ENCODE results near the gene AMER2. TPM values are rescaled to one million over a fixed set of nuclear protein-coding genes. Genes with fewer than 3 reads are reported as not detected.

Gene AMER2
- total RNA-seq, 4 donors from 2014 or later, result 0.09 to 2.4 TPM; not detected in 2

GRCh38 chr13:25157681-25158080 is 14.4 kb downstream of the AMER2 start:
- TF ChIP-seq POLR2A (IDR thresholded peaks at IDR 0.05) (no peak), CTCF (IDR thresholded peaks at IDR 0.05) (no peak)
- intact Hi-C loops (cut with DNase I; ENCODE audit: low total_unique reads), result no loop called here
- H3K4me1 ChIP-seq, result no peaks in the 10 kb centered on the region
- no peak overlapping the region for H3K27ac ChIP-seq
- no peaks in the 10 kb centered on the region for H3K36me3 ChIP-seq
- H3K9me3 ChIP-seq, result peaks cover 0 to 2% of the 10 kb centered on the region in 2 donors
- H3K4me3 ChIP-seq, result no peak overlapping the region
- H3K27me3 ChIP-seq, result no peaks in the 10 kb centered on the region
- no peak for DNase-seq

GRCh38 chr13:25153736-25154135 is 18.4 kb downstream of the AMER2 start:
- DNase-seq, result no peak
- intact Hi-C loops (cut with DNase I; ENCODE audit: low total_unique reads), result no loop called here
- no peaks in the 10 kb centered on the region for H3K36me3 ChIP-seq
- no peaks in the 10 kb centered on the region for H3K27me3 ChIP-seq
- no peak overlapping the region for H3K27ac ChIP-seq
- H3K4me1 ChIP-seq, result no peaks in the 10 kb centered on the region
- H3K9me3 ChIP-seq, result peaks cover 0 to 2% of the 10 kb centered on the region in 2 donors
- TF ChIP-seq POLR2A (IDR thresholded peaks at IDR 0.05) (no peak), CTCF (IDR thresholded peaks at IDR 0.05) (no peak)
- H3K4me3 ChIP-seq, result no peak overlapping the region

- H3K4me1 ChIP-seq, result no peaks in the 10 kb centered on the region
- no peaks in the 10 kb centered on the region for H3K27me3 ChIP-seq
- no peak for DNase-seq
- H3K4me3 ChIP-seq, result no peak overlapping the region
- no peaks in the 10 kb centered on the region for H3K9me3 ChIP-seq
- no peak for TF ChIP-seq CTCF (IDR thresholded peaks at IDR 0.05)
- H3K27ac ChIP-seq, result no peak overlapping the region
- intact Hi-C loops (cut with DNase I; ENCODE audit: low total_unique reads), result no loop called here
- no peaks in the 10 kb centered on the region for H3K36me3 ChIP-seq
Observed at GRCh38 chr13:25151626-25152195, 20.4 kb downstream of the AMER2 start.

- Histone ChIP-seq H3K4me1 (no peaks in the 10 kb centered on the region), H3K4me3 (no peak overlapping the region), H3K27ac (no peak overlapping the region), H3K9me3 (no peaks in the 10 kb centered on the region), H3K36me3 (no peaks in the 10 kb centered on the region), H3K27me3 (no peaks in the 10 kb centered on the region)
- DNase-seq, result no peak
- no peak for TF ChIP-seq CTCF (IDR thresholded peaks at IDR 0.05)
- intact Hi-C loops (cut with DNase I; ENCODE audit: low total_unique reads), result no loop called here
Observed at GRCh38 chr13:25149711-25150110, 22.4 kb downstream of the AMER2 start.

- TF ChIP-seq POLR2A (IDR thresholded peaks at IDR 0.05) (no peak), CTCF (IDR thresholded peaks at IDR 0.05) (no peak)
- no peaks in the 10 kb centered on the region for H3K9me3 ChIP-seq
- no peak overlapping the region for H3K27ac ChIP-seq
- no peak for DNase-seq
- no peaks in the 10 kb centered on the region for H3K27me3 ChIP-seq
- no peak overlapping the region for H3K4me3 ChIP-seq
- no peaks in the 10 kb centered on the region for H3K36me3 ChIP-seq
- intact Hi-C loops (cut with DNase I; ENCODE audit: low total_unique reads), result no loop called here
- H3K4me1 ChIP-seq, result no peaks in the 10 kb centered on the region
Observed at GRCh38 chr13:25148402-25148771, 23.7 kb downstream of the AMER2 start.
